ENCODE results near the gene ACSM4.
"Not testable (repeated sequence)": the region's sequence is repeated elsewhere in the genome, so short reads cannot be mapped to it uniquely, and the experiment has no call there.

Gene ACSM4, protein sequence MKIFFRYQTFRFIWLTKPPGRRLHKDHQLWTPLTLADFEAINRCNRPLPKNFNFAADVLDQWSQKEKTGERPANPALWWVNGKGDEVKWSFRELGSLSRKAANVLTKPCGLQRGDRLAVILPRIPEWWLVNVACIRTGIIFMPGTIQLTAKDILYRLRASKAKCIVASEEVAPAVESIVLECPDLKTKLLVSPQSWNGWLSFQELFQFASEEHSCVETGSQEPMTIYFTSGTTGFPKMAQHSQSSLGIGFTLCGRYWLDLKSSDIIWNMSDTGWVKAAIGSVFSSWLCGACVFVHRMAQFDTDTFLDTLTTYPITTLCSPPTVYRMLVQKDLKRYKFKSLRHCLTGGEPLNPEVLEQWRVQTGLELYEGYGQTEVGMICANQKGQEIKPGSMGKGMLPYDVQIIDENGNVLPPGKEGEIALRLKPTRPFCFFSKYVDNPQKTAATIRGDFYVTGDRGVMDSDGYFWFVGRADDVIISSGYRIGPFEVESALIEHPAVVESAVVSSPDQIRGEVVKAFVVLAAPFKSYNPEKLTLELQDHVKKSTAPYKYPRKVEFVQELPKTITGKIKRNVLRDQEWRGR

GRCh38 chr12:7303772-7304171, at the start of gene ACSM4:
Gene ACSM4, plus strand, starts transcription at chr12:7304072. Its CDS starts 260 bp downstream, at chr12:7304332.
- no peak for DNase-seq

DNA sequence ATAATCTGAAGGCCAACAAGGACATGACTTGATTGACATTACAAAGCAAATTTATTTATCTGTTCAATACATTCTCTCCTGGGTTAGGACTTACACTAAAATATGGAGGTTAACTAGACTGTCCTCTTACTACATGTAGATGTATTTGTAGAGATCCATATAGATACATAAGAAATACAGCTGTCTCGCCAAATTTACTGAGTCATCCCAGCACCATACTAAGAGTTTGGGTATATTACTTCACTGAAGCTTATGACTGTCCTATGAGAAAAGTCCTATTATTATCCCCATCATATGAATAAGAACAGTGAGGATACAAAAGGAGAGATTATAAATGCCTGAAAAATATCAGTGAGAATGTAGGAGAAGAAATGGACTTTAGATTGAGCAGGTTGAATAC, 44.8 kb upstream of the ACSM4 start:
- no peak for DNase-seq

- no peak for DNase-seq
These were observed 39.3 kb upstream of the ACSM4 start for GRCh38 chr12:7264538-7264937.

DNA sequence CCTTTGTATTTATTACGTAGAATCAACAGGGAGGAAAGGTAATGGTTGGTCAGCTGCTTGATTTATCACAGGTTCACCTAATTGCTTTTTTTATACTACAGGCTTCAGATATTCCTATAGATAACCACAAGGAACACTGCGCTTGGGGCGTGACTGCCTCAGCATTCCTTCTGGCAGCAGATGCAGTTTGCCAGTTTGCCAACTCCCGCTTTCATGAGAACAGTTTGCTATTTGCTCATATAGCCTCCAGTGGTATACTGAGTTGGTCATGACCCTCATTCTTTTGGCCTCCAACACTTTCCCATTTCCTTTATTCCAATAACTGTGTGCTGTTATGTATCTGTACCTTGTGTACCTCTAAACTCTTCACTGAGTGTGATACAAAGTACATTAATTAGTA, 38.6 kb upstream of the ACSM4 start:
- DNase-seq: no peak

GRCh38 chr12:7269273-7269672, 34.6 kb upstream of the ACSM4 start:
- no peak for DNase-seq

GRCh38 chr12:7271893-7272514, 31.9 kb upstream of the ACSM4 start:
- DNase-seq: no peak

DNA sequence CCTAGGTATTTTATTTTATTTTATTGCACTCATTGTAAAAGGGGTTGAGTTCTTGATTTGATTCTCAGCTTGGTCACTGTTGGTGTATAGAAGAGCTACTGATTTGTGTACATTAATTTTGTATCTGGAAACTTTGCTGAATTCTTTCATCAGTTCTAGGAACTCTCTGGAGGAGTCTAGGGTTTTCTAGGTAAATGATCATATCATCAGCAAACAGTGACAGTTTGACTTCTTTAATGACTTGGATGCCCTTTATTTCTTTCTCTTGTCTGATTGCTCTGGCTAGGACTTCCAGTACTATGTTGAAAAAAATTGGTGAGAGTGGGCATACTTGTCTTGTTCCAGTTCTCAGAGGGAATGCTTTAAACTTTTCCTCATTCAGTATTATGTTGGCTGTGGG, 28.4 kb upstream of the ACSM4 start:
- not testable (repeated sequence) for DNase-seq

DNA sequence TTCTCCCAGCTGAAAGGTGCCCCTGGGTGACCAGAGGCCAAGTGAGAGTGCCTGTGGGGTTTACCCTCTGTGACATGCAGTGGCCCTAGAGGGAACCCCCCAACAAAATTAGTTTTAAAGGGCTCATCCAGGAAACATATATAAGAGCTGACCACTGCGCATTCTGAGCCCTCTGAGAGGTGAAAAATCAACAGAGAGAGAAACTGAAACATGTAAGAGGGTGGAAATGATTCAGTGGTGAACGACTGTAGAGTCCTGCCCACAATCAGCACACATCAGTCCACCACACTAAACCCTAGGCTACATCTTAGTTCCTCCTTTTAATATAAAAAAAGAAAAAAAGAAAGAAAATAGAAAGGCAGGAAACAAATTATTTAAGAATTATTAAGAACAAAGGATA, 21.0 kb upstream of the ACSM4 start:
- DNase-seq: no peak

GRCh38 chr12:7289743-7290142, 14.1 kb upstream of the ACSM4 start:
- no peak for DNase-seq

DNA sequence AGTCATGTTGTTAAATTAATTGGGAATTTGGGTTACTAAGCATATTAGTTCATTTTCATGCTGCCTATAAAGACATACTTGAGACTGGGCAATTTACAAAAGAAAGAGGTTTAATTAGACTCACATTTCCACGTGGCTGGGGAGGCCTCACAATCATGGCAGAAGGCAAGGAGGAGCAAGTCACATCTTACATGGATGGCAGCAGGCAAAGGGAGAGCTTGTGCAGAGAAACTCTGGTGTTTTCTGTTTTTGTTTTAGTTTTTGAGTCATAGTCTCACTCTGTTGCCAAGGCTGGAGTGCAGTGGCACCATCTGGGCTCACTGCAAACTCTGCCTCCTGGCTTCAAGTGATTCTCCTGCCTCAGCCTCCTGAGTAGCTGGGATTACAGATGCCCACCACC, 13.3 kb upstream of the ACSM4 start:
- not testable (repeated sequence) for DNase-seq

DNA sequence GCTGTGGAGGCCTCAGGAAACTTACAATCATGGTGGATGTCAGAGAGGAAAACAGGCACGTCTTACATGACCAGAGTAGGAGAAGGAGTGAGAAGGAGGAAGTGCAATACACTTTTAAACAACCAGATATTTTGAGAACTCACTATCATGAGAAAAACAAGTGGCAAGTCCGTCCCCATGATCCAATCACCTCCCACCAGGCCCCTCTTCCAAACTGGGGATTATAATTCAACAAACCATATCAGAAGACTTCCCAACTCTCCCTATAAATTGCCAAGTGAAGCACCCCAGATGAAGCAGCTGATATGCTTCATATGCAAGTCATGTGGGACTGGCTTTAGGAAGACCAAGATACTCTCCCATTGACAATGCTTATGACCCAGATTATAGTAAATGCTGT, 11.6 kb upstream of the ACSM4 start:
- DNase-seq: no peak

DNA sequence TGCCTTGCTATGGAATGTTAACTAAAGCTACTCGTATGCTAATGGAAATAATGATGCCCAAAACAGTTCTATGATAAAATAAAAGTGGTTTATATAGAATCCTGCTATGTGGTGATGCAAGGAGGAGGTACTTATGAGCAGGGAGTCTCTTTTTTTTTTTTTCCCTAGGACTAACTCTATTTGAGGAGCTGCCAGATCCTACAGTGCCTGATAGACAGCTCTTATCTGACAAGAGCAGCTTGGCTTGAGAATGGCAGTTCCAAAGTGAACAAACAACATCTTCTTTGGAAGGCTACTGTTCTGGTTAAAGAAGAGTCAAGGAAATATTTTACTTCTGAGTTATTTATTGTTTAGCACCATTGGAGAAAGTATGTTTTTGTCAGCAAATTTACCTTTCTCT, 10.2 kb upstream of the ACSM4 start:
- no peak for DNase-seq

DNA sequence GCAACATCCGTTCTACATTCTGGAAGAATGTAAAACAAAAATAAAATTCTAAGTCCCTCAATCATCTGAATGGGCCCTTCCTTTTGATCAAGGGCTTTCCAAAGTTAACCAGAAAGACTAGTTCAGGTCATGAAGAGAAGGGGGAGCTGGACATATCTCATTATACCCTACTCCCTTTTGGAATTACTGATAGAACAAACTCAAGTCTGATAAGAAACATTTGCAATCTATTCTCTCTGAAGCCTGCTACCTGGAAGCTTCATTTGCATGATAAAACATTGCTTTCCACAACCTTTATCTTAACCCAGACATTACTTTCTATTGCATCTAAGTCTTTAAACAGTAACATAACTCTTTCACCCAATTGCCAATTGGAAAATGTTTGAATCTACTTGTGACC, 8.3 kb upstream of the ACSM4 start:
- no peak for DNase-seq

DNA sequence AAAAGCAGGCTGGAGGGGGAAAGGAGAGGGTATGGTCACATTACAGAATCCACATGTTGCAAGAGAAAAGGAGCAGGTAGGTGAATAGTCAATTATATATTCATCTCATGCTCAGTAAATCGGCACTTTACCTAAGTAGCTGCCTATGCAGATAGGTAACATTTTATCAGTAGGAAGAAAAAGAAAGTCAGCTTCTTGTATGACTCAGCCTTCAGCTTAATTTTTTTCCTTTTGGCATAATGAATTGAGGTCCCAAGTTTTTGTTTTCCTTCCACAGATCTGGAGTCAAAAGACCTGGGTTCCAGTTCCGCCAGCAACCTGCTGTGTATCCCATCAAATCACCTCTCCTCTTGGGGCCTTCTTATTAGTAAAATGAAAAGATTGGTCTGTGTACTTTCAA, 6.0 kb upstream of the ACSM4 start:
- DNase-seq: no peak

DNA sequence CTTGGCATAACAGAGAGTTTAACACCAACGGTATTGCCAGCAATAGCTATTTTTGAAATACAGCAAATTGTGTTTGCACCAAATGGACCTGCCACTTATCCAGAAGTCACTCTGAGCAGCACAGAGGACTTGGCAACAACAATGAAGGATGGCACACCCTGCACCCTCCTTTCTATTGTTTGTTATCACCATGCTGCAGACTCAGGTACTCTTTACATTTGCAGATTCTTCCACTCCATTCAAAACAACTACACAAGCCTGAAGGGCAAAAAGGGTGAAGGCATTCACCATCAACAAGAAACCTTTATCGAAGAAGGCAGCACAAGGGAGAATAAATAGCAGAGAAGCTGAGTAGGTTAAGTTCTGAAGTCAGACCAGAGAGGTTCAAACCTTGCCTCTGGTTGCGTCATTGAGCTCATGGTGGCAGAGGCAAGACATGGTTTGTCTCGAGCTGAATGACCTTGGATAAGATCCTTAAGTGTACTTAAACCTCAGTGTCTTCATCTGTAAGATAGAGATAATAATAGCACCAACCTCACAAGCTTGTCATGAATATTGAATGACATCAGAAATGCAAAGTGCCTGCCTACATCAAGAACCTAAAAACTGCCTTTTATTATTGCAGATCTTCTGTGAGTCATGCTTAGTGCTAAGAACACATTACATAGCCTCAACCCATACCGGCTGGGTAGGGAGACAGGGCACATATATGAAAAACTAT, 1.4 kb upstream of the ACSM4 start:
- DNase-seq: no peak

GRCh38 chr12:7303230-7303629, 642 bp upstream of the ACSM4 start:
- DNase-seq: no peak

DNA sequence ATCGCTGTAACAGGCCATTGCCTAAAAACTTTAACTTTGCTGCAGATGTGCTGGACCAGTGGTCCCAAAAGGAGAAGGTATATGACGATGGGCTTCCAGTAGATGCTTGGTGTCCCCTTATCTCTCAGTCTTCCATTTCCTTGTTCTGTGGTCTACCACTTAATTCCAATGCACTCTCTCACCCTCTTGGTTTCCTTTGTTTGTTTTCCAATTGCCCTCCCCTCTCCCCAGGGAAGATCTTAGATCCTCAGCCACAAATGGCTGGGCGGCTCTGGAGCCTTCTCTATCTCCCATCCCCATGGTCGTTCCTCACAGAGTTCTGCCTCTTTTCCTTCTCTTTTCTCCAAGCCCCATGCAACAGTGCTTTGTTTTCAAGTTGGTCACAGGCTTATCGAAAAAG, 584 bp downstream of the ACSM4 start:
- no peak for DNase-seq

DNA sequence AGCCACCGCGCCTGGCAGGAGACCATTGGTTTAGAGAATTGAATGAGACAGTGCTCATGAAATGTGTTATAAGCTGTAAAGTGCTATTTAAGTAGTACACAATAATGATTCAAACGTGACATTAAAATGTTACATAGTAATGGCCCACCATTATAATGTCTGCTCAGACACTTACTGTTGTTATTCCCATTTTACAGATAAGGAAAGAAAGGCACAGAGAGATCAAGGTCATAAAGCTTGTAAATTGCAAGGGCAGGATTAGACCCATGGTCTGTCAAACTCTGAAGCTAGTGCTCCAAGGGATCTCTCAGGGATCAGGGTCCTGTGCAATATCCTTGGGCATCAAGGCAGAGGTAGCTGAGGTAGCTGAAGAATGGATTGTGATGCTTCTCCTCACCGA, 6.2 kb downstream of the ACSM4 start:
- DNase-seq: no peak

- no peak for DNase-seq
These were observed 16.1 kb downstream of the ACSM4 start for GRCh38 chr12:7319930-7320329.

DNA sequence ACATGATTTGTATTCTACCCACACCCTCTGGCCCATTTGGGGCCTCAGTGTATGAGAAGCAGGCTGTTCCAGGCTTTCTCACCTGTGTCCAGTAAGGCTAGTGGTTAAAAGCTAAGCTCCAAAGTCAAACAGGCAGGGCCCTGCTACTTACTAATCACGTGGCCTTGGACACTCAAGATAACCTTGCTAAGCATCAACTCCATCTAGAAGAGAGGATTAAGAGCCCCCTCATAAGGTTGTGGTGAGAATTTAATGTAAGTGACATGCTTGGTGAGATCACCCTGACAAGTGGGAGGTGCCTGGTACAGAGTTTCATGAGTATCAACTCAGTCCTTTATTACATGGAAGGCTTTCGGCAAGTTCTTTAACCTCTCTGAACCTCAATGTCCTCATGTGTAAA, 17.8 kb downstream of the ACSM4 start:
- no peak for DNase-seq

DNA sequence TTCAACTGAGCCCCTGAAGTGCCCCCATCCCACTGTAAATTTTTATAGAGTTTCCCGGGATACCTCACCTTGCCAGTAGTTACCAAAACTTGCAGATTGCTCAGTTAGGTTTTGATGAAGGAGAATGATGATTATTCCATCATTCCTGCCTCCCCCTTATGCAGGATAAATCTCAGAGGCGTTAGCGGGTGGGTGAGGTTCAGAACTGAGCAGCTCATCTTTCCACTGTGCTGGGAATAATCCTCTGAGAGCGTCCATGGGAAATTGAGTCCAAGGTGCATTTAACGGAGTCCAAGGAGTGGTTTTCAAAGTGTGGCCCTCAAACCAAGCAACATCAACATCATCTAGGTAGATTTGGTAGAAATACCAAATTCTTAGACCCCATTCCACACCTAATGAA, 18.7 kb downstream of the ACSM4 start:
- DNase-seq: no peak

DNA sequence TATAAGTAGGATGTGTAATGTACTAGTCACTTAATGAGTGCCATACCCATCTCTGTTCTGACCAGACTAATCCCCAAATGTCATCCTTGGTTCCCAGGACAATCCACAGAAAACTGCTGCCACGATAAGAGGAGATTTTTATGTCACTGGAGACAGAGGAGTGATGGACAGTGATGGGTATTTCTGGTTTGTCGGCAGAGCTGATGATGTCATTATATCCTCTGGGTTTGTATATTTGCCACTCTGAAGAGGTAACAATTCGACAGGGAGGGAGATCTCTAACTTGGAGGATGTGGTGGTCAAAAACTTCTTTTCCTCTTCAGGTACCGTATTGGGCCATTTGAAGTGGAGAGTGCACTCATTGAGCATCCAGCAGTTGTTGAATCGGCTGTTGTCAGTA, 20.3 kb downstream of the ACSM4 start:
- DNase-seq: no peak

All from amygdala (tissue), 56 donors.